Limb (tissue), 2 donors: ENCODE results near the gene PLPPR1.
A peak's percentile ranks its signal among the peaks of the same experiment; 100 is the strongest.
"Not testable (repeated sequence)": the region's sequence is repeated elsewhere in the genome, so short reads cannot be mapped to it uniquely, and the experiment has no call there.

Source experiments
- DNase-seq, 2 donors: peaks; one replicate each; pipeline ENCODE4 v3.0.0-alpha.2; 2016; ENCODE audit errors: extremely low spot score in 2 of 2

PLPPR1 gene

DNA sequence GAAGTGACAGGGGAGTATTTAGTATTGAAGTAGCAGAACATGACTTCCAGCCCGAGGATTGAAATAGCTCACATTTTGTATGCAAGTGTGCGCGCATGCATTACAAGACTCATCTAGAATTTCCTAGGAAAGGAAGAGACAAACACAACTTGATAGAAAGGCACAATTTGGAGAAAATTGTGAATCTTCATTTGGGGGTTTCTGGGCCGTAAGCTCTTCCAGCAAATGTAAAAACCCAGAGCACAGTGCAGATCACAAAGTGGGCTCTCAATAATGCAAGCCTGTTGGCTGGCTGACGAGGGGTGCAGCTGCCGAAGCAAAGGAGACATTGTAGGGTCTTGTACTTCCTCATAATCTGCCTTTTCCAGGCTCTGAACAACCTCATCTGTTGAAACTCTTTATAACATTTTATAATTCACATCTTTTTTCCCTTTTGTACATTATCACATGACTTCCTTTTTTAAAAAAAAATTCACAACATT, 247.3 kb downstream of the PLPPR1 start:
- DNase-seq = no peak

DNA sequence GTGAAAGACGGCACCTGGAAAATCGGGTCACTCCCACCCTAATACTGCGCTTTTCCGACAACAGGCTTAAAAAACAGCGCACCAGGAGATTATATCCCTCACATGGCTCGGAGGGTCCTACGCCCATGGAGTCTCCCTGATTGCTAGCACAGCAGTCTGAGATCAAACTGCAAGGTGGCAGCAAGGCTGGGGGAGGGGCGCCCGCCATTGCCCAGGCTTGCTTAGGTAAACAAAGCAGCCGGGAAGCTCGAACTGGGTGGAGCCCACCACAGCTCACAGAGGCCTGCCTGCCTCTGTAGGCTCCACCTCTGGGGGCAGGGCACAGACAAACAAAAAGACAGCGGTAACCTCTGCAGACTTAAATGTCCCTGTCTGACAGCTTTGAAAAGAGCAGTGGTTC, 262.5 kb downstream of the PLPPR1 start:
- not testable (repeated sequence) for DNase-seq

DNA sequence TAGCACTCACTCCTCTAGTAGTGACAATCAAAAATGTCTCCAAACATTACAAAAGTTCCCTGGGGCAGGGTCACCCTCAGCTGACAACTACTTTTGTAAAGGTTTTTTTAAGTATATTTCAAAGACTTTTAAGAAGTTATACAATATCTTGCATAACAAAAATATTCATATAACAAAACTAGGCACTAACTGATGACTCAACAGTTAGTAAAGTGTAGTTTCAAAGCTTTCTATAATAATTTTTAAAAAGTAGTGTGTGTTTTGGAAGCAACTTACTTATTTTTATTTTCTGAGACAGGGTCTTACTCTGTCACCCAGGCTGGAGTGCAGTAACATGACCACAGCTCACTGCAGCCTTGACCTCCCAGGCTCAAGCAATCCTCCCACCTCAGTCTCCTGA, 271.4 kb downstream of the PLPPR1 start:
- DNase-seq = no peak

DNA sequence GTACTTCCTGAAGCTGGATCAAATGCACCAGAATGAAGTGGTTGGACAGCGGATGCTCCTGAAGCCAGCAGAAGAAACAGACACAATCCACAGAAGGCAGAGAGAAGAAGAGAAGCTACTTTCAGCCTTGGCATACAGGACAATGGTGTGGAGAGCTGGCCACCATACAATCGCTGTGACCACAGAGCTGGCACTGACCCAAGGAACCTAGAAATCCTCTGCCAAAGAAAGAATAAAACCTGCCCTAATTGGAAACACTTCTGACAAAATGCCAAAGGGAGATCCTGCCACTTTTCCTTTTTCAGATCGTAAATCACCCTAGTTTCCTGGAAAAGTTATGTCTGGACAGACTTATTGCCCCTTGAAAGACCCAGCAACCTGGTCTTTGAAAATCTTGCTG, 278.5 kb downstream of the PLPPR1 start:
- DNase-seq = no peak

DNA sequence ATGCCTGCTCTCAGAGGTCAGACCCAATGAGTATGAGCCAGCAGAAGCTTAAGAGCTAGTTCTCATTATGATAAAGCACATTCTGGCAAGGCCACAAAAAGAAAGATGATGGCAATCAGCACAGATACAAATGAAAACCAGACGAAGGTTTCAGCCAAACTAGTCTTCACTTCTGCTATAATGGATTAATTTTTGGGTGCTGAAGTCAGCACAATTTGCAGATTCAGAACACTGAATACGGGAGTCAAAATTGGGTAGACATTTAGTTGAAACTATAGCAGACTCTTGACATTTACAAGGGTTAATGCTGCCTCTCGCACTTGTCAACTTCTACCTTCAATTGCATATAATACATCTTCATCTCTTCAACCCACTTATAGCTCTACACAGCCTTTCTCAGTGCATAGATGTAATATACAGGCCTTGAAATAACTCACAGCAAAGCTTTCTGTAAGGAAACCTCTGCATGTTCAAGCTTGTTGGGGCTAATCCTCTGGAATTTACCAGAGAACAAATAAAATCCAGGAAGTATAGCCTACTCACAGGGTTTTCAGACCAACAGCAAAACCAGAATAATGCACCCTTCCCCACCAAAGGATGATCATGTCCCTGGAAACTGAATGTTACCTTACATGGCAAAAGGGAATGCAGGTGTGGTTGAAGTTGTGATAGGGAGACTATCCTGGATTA, 279.1 kb downstream of the PLPPR1 start:
- DNase-seq = no peak

DNA sequence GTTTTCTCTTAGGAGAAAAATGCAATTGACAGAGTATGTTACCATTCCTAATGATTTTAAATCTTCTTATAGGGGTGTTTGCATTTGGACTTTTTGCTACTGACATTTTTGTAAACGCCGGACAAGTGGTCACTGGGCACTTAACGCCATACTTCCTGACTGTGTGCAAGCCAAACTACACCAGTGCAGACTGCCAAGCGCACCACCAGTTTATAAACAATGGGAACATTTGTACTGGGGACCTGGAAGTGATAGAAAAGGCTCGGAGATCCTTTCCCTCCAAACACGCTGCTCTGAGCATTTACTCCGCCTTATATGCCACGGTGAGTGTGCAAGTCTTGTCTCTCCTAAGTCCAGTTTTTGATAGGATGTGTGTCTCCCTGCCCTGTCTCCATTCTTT, 280.6 kb downstream of the PLPPR1 start:
- no peak for DNase-seq

DNA sequence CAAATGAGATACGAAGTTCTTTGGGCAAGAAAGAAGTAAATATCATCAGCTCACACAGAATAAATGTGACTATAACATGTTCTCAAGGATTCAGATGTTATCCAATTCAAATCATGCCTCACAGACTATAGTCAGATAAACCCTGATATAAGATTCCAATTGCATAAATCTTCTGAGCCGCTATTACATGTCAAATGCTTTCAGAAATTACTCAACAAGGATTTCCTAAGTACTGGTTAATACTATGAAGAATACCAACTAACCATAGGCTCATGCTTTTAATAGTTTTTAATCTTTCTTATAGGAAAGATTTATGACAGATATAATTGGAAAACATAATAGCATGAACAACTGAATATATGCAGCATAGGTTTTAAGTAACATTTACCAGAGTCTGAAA, 282.7 kb downstream of the PLPPR1 start:
- no peak for DNase-seq

DNA sequence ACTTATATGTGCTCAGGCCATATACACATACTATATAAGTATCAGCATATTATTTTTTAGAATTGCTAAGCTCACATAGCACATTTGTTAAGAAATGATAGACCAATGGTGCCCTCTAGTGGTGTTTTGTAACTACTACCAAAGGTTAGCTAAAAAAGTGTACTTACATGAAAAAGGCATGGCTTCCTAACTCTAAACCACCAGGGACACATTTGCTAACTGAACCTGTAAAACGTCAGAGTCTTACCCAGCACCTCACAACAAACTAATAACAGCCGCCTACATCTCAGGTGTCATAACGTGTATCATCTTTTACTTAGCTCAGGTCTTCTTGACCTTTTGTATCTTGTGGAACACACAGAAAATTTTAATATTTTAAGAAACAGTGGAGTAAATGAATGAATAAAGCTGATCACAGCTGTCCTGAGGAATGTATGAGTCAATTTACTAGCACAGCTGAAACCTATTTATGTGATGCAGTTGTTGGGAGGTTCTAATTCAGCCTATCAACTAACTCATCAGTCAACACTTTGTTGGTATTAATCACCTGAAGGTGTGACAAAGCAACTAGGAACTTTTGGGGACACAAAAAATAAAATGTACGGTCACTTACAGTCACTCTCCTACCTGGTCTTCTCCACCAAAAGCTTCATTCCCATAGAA, 283.4 kb downstream of the PLPPR1 start:
- DNase-seq = peak in 1 of 2 donors; percentile 88

DNA sequence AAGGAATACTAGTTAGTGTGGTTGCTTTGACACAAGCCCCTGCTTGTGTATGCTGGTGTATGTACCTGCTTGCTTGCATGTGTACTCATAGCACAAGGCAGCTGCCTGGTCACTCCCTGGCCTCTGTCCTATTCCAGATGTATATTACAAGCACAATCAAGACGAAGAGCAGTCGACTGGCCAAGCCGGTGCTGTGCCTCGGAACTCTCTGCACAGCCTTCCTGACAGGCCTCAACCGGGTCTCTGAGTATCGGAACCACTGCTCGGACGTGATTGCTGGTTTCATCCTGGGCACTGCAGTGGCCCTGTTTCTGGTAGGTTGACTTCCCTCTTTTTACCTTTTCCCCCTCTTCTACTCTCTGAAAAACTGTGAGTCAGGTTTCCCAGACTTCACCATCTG, 284.1 kb downstream of the PLPPR1 start:
- DNase-seq = no peak

DNA sequence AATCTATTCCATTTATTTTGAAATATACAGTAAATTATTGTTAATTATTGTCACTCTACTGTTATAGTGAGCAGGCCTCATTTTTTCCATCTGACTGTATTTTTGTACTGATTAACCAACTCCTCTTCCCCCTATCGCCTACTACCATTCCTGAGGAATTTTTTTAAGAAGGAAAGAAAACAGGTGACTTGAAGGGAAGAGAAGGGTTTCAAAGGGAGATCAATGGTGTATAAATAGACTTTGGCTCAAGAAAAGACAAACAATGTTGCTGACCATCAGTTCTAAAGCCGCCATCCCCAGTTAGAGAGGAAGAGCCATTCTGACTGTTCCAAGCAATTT, 286.6 kb downstream of the PLPPR1 start:
- no peak for DNase-seq

DNA sequence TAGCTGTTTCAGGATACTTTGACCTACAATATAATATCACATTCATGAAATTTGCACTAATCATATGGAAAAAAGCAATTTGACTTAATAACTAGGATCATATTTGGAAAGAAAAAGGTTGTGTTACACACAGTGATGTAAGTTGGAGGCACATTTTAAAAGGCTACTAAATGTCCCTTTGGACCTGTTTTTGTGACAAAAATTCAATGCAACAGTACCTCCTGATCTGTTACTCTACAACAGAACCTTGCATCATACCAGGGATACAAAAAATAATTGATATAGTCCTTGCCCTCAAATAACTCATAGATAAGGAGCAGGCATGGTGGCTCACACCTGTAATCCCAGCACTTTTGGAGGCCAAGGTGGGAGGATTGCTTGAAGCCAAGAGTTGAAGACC, 289.2 kb downstream of the PLPPR1 start:
- DNase-seq = no peak

DNA sequence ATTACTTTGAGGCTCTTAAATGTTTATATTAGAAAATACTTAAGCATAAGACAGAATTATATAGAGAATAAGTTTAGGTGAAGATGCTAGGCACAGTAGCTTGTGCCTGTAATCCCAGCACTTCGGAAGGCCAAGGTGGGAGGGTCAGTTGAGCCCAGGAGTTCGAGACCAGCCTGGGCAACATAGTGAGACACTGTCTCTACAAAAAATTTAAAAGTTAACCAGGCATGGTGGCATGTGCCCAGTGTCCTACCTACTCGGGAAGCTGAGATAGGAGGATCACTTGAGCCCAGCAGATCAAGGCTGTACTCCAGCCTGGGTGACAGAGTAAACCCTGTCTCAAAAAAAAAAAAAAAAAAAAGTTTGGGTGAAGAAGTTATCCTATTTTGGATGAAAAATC, 294.6 kb downstream of the PLPPR1 start:
- no peak for DNase-seq

DNA sequence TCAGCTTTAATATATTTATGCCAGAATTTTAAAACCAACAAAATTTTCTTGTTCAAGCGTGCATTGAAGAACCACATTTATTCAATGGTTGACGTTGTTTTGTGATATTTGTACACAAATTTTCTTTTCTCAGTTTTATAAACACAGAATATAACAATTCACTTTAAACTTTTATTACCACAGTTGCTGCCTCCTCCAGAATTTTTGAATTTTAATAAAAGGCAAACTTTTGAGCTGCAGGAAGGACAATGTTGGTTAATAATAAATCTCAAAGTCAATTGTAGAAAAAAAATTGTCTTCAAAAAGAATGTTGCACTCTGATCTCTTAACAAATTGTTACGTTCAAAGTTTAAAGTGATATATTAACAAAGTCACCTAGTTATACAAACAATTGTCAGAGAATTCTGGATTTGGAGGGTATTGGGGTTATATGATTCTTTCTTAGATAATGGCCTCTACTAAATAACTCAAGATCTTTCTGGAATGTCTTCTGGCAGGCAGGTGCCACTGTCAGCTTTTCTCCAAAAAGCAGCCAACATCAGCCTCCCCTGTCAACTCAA, 295.8 kb downstream of the PLPPR1 start:
- DNase-seq = no peak

DNA sequence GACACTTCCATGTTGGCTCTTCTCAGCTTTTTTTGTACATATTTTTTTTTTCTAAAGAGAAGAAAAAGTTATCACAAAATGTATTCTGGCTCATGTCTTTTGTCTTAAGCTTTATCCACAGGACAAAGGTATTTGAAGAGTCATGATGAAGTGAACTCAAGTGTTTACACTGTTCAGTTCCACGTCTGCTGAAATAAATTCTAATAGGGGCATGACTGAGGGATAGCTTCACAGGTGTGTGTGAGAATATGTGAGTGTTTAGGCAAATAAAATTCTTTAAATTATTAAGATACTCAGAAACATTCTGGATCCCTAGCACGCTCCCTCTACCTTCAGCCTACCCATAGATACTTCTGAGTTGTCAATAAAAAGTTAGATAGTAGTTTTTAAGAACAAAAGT, 296.5 kb downstream of the PLPPR1 start:
- DNase-seq = no peak

DNA sequence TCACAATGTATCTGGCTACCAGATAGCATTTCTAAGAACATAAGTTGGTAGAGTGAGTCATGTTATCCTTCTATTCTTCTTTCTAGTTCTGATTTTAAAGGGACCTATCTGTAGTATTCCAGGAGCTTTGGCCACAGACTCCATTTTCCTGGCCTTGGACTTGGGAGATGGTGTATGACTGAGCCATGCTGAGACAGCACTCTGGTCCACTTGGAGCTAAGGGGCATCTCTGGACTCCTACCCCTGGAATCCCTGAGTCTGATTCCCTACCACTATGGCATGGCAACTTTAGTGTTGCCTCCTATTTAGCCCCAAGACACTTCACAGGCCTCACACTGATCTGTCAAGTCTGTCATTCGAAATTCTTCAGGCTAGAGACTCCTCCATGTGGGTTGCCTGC, 297.5 kb downstream of the PLPPR1 start:
- DNase-seq = no peak

DNA sequence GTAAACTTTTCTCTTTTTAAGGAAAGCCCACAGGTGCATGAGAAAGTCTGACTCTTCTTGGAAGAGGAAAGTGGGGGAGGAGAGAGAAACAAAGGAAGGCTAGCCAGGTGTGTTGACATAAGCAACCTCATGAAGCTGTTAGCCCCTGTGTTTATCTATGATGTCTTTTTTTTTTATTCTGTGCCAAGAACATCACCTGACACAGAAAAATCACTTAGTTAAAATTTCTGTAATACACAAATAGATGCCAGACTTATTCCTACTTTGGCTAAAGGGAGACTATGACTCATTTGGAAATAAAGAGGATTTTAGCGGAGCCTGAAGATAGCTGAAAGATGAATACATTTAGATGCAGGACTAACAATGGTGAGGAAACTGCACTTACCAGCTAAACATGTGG, 298.0 kb downstream of the PLPPR1 start:
- no peak for DNase-seq

DNA sequence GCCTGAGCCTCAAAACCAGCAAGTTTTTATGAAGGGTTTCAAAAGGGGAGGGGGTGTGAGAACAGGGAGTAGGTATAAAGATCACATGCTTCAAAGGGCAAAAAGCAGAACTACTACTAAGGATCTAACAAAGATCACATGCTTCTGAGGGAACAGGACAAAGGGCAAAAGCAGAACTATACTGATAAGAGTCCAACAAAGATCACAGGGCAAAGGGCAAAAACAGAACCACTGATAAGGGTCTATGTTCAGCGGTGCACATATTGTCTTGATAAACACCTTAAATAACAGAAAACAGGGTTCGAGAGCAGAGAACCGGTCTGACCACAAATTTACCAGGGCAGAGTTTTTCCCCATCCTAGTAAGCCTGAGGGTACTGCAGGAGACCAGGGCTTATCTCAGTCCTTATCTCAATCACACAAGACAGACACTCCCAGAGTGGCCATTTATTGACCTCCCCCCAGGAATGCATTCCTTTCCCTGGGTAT, 298.9 kb downstream of the PLPPR1 start:
- not testable (repeated sequence) for DNase-seq

DNA sequence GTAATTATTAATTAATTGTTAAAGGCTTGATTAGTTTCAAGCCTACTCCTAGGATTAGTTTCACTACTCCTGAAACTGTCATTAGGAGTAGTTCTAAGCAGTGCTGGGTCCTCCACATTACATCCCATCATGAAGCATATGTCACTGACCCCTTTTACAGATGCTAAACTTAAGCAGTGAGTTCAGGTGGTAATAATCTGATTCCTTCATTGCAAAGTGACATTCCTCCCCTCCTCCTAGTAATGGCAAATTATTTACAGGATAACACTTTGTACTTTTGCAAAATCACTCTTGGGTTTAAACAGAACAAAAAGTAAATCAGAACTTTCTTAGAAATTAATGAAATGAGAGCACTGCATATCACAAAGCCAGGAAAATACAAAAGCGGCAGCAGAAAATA, 303.8 kb downstream of the PLPPR1 start:
- DNase-seq = no peak

DNA sequence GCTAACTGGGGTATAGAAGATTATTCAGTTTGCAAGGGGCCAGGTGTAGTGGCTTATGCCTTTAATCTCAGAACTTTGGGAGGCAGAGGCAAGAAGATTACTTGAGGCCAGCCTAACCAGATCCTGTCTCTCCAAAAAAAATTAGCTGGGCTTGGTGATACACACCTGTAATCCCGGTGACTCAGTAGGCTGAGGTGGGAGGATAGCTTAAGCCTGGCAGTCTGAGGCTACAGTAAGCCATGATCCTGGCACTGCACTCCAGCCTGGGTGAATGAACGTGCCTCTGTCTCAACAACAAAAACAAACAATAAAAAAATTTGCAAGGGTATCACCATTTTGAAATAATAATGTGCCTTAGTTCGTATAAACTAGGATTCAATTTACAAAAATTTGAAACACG, 305.0 kb downstream of the PLPPR1 start:
- DNase-seq = no peak

DNA sequence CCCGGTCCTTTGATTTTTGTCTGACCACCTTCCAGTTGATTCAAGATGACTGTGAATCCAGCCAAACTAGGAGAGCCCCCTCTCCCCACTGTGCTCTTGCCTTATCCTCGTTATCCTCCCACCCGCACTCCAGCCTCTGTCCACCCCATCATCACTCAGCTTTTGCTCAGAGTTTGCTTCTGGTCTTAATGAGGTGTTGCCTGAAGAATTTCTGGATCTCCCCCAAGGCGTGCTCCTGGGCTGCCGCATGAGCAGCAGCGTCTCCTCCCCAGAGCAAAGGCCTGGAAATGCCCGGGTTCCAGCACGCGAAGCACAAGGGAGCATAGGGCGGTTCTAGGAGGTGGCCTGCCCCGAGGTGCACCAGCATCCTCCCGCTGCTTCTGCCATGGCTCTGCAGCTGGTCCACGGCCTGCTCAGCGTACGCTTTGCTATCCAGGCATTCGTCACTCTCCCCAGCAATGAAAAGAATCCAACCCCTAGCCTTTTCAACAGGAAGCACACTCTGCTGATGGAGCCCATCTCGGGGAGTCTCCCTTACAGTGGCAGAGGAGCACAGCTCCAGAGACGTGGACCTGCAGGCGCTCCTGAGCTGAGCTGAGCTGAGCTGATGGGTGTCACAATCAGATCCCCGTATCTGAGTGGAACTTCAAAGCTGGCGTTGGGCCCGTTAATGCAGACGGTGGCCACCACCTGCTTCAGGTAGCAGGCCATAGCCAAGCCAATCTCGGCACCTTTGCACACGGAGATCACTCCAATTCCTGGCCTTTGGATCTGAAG, 305.6 kb downstream of the PLPPR1 start:
- no peak for DNase-seq

DNA sequence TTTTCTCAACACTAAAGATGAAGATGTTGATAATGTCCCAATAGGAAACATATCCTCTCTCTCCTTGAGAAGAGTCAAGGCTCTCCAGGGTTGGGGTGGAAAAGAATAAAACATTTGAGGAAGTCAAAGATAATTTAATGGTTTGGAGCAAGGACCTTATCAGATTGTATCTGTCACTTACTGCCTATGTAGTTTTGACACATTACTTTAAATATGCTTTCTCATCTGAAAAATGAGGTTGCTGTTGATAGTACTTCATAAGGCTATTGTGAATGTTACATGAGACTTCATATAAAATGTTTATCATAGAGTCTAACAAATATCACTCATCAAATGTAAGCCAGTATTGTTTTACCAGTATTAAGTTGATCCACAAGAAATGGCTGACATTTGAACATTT, 307.6 kb downstream of the PLPPR1 start:
- DNase-seq = no peak

DNA sequence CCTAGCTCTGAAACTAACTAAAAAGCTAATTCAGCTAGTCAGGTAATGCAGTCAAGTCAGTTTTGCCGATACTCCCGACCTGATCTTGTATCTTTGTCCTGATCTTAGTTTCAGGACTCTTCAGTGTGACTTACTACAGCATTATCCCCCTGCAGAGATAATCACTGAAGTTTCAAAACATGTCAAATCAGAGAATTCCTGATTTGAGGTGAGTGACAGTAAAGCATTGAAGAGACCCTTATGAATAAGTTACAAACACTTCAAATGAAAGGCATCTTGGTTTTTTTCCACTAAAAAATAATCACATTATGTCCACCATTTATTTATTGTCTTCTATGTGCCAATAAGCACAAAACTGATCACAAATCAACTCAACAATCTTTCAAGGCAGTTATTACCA, 308.7 kb downstream of the PLPPR1 start:
- no peak for DNase-seq
